Measurements from ENCODE around the gene ACBD4. TPM values are rescaled to one million over a fixed set of nuclear protein-coding genes. Genes with fewer than 3 reads are reported as not detected.

The ACBD4 gene
- total and polyA plus RNA-seq, 2 of the 13 experiments (the other 11 are each of a cell fraction or from before 2014, with no cell fraction given) = 16.1 to 26.9 TPM

- TF ChIP-seq ZNF678 (CRISPR knock-in tag; IDR thresholded peaks at IDR 0.05) (no peak), ZNF749 (CRISPR knock-in tag; IDR thresholded peaks at IDR 0.05; ENCODE audit: borderline replicate concordance) (no peak), ZNF468 (CRISPR knock-in tag; IDR thresholded peaks at IDR 0.05) (0 out of 2 replicates have a peak, but pooled peaks have one; percentile 7), ZFYVE20 (CRISPR knock-in tag; IDR thresholded peaks at IDR 0.05; ENCODE audit: borderline replicate concordance, low read depth) (peak; percentile 35; the same call in 1 of the 2 replicates), ZNF547 (CRISPR knock-in tag; IDR thresholded peaks at IDR 0.05) (no peak; the same call in 1 of the 2 replicates), DBP (CRISPR knock-in tag; IDR thresholded peaks at IDR 0.05; ENCODE audit: not compliant biosample characterization) (no peak), E2F5 (CRISPR knock-in tag; conservative IDR thresholded peaks at IDR 0.05) (no peak), NFKBIZ (CRISPR knock-in tag; IDR thresholded peaks at IDR 0.05) (no peak), ZMYM3 (CRISPR knock-in tag; IDR thresholded peaks at IDR 0.05) (no peak), SMARCE1 (IDR thresholded peaks at IDR 0.05; ENCODE audit: borderline replicate concordance) (no peak), FIP1L1 (IDR thresholded peaks at IDR 0.05; ENCODE audit: borderline replicate concordance, insufficient read depth, low read depth, low read length) (no peak), CBX2 (IDR thresholded peaks at IDR 0.05; ENCODE audit: low read depth, low read length) (no peak), CBX2 (CRISPR knock-in tag; IDR thresholded peaks at IDR 0.05; ENCODE audit: low read depth) (no peak), HES4 (CRISPR knock-in tag; IDR thresholded peaks at IDR 0.05; ENCODE audit: borderline replicate concordance) (no peak), PHF5A (CRISPR knock-in tag; IDR thresholded peaks at IDR 0.05; ENCODE audit: low read depth, unreplicated experiment) (no peak), HNRNPL (IDR thresholded peaks at IDR 0.05; ENCODE audit: low read depth, low read length) (no peak), IRX3 (CRISPR knock-in tag; IDR thresholded peaks at IDR 0.05; ENCODE audit: borderline replicate concordance, low read depth) (0 out of 2 replicates have a peak, but pooled peaks have one; percentile 32)
- TF ChIP-seq, protein P1, sequence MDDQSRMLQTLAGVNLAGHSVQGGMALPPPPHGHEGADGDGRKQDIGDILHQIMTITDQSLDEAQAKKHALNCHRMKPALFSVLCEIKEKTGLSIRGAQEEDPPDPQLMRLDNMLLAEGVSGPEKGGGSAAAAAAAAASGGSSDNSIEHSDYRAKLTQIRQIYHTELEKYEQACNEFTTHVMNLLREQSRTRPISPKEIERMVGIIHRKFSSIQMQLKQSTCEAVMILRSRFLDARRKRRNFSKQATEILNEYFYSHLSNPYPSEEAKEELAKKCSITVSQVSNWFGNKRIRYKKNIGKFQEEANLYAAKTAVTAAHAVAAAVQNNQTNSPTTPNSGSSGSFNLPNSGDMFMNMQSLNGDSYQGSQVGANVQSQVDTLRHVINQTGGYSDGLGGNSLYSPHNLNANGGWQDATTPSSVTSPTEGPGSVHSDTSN (CRISPR knock-in tag; IDR thresholded peaks at IDR 0.05; ENCODE audit: borderline replicate concordance) = no peak
- TF ChIP-seq, protein P2, sequence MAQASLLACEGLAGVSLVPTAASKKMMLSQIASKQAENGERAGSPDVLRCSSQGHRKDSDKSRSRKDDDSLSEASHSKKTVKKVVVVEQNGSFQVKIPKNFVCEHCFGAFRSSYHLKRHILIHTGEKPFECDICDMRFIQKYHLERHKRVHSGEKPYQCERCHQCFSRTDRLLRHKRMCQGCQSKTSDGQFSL (CRISPR knock-in tag; IDR thresholded peaks at IDR 0.05) = no peak
- TF ChIP-seq, protein P3, sequence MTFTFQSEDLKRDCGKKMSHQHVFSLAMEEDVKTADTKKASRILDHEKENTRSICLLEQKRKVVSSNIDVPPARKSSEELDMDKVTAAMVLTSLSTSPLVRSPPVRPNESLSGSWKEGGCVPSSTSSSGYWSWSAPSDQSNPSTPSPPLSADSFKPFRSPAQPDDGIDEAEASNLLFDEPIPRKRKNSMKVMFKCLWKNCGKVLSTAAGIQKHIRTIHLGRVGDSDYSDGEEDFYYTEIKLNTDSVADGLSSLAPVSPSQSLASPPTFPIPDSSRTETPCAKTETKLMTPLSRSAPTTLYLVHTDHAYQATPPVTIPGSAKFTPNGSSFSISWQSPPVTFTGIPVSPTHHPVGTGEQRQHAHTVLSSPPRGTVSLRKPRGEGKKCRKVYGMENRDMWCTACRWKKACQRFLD (CRISPR knock-in tag; IDR thresholded peaks at IDR 0.05; ENCODE audit: borderline replicate concordance) = no peak
- TF ChIP-seq, protein P4, sequence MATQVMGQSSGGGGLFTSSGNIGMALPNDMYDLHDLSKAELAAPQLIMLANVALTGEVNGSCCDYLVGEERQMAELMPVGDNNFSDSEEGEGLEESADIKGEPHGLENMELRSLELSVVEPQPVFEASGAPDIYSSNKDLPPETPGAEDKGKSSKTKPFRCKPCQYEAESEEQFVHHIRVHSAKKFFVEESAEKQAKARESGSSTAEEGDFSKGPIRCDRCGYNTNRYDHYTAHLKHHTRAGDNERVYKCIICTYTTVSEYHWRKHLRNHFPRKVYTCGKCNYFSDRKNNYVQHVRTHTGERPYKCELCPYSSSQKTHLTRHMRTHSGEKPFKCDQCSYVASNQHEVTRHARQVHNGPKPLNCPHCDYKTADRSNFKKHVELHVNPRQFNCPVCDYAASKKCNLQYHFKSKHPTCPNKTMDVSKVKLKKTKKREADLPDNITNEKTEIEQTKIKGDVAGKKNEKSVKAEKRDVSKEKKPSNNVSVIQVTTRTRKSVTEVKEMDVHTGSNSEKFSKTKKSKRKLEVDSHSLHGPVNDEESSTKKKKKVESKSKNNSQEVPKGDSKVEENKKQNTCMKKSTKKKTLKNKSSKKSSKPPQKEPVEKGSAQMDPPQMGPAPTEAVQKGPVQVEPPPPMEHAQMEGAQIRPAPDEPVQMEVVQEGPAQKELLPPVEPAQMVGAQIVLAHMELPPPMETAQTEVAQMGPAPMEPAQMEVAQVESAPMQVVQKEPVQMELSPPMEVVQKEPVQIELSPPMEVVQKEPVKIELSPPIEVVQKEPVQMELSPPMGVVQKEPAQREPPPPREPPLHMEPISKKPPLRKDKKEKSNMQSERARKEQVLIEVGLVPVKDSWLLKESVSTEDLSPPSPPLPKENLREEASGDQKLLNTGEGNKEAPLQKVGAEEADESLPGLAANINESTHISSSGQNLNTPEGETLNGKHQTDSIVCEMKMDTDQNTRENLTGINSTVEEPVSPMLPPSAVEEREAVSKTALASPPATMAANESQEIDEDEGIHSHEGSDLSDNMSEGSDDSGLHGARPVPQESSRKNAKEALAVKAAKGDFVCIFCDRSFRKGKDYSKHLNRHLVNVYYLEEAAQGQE (IDR thresholded peaks at IDR 0.05; ENCODE audit: borderline replicate concordance in 1 of 2, low read depth in 1 of 2, low read length in 2 of 2) = no peak
Measured at GRCh38 chr17:45146890-45147580, 11.5 kb downstream of the ACBD4 start (continued).
